PC-9 (cell line): ENCODE results near the gene CNBP.

Experiments
- CTCF ChIP-seq: fragments of 200-600 bp; sonication (generic); conservative IDR thresholded peaks from 2 replicates; pipeline ENCODE4 v1.6.1; 2017; ENCODE audit warnings: mixed run types, antibody characterized with exemption, mild to moderate bottlenecking, moderate library complexity
- EZH2 ChIP-seq: fragments of 200-600 bp; sonication (generic); IDR thresholded peaks from 2 replicates; pipeline ENCODE4 v1.8.0; 2017; ENCODE audit warnings: antibody characterized with exemption, low read depth

DNA sequence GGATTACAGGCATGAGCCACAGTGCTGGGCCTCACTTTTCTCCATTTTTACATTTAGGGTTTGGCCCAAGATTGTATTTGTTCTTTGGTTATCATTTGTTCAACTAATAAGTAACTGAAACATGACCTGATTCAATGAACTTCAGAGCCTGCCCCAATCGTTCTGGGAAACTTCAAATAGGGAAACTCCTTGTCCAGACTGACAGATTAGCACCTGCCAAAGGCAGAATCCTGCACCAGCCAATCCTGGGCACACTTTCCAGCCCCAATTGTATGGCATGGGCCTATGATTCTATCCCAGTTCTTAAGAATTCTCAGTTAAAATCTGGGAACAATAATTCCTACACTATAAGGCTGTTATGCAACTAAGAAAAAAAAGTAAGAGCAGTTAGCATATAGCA, 43.8 kb downstream of the CNBP start:
- no peak for TF ChIP-seq EZH2
- TF ChIP-seq CTCF = no peak
